Panc1 (cell line): Measurements from ENCODE around the gene PACSIN3.
A peak's percentile ranks its signal among the peaks of the same experiment; 100 is the strongest.

Experiments used
- SIN3A ChIP-seq: IDR thresholded peaks from 2 replicates; pipeline ENCODE4 v1.6.1; 2012; ENCODE audit warnings: low read depth, mild to moderate bottlenecking, low read length, moderate library complexity, borderline replicate concordance; ENCODE audit not compliant: insufficient read depth
- TF ChIP-seq, protein P1 (sequence below): fragments of 450-650 bp; IDR thresholded peaks from 2 replicates; pipeline ENCODE4 v1.5.1; 2017; ENCODE audit warnings: mild to moderate bottlenecking
- TF ChIP-seq, protein P2 (sequence below), 2 experiments: IDR thresholded peaks; 2 replicates each; pipeline ENCODE4 v1.6.1; 2011 to 2012; ENCODE audit warnings: low read depth in 2 of 2, control low read depth in 1 of 2, low read length in 1 of 2, mild to moderate bottlenecking in 1 of 2, moderate library complexity in 1 of 2; ENCODE audit not compliant: insufficient read depth in 1 of 2

DNA sequence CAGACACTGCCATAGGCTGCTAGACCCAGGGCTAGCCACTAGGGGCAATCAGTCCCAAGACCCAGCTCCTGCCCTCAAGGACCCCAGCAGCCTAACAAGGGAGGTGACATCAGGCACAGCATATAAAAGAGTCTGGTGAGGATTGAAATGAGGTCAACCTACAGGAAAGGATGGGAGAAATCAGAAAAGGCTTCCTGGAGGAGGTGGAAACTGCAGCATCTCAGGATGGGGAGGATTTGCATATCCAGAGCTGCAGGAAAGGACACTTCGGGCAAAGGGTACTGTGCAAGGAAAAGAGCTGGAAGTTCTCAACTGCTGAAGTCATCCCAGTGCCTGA, 6.6 kb downstream of the PACSIN3 start:
- TF ChIP-seq, protein P1, sequence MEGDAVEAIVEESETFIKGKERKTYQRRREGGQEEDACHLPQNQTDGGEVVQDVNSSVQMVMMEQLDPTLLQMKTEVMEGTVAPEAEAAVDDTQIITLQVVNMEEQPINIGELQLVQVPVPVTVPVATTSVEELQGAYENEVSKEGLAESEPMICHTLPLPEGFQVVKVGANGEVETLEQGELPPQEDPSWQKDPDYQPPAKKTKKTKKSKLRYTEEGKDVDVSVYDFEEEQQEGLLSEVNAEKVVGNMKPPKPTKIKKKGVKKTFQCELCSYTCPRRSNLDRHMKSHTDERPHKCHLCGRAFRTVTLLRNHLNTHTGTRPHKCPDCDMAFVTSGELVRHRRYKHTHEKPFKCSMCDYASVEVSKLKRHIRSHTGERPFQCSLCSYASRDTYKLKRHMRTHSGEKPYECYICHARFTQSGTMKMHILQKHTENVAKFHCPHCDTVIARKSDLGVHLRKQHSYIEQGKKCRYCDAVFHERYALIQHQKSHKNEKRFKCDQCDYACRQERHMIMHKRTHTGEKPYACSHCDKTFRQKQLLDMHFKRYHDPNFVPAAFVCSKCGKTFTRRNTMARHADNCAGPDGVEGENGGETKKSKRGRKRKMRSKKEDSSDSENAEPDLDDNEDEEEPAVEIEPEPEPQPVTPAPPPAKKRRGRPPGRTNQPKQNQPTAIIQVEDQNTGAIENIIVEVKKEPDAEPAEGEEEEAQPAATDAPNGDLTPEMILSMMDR: peak; percentile 86
- TF ChIP-seq, protein P2, sequence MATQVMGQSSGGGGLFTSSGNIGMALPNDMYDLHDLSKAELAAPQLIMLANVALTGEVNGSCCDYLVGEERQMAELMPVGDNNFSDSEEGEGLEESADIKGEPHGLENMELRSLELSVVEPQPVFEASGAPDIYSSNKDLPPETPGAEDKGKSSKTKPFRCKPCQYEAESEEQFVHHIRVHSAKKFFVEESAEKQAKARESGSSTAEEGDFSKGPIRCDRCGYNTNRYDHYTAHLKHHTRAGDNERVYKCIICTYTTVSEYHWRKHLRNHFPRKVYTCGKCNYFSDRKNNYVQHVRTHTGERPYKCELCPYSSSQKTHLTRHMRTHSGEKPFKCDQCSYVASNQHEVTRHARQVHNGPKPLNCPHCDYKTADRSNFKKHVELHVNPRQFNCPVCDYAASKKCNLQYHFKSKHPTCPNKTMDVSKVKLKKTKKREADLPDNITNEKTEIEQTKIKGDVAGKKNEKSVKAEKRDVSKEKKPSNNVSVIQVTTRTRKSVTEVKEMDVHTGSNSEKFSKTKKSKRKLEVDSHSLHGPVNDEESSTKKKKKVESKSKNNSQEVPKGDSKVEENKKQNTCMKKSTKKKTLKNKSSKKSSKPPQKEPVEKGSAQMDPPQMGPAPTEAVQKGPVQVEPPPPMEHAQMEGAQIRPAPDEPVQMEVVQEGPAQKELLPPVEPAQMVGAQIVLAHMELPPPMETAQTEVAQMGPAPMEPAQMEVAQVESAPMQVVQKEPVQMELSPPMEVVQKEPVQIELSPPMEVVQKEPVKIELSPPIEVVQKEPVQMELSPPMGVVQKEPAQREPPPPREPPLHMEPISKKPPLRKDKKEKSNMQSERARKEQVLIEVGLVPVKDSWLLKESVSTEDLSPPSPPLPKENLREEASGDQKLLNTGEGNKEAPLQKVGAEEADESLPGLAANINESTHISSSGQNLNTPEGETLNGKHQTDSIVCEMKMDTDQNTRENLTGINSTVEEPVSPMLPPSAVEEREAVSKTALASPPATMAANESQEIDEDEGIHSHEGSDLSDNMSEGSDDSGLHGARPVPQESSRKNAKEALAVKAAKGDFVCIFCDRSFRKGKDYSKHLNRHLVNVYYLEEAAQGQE (IDR thresholded peaks at IDR 0.05; ENCODE audit: insufficient read depth in 1 of 2, low read depth in 2 of 2, low read length in 1 of 2): no peak
- TF ChIP-seq SIN3A: no peak
